NCI-H526 treated with DMSO at 0.1 percent for 48 hours (cell line): ENCODE data around the gene TMEM18.

Experiments used
- DNase-seq: peaks from one replicate; lab custom pipeline; 2025; lab: John Stamatoyannopoulos, UW

TMEM18 gene

GRCh38 chr2:650343-651310 is 26.6 kb downstream of the TMEM18 start:
- no peak for DNase-seq

GRCh38 chr2:649426-650342 is 27.5 kb downstream of the TMEM18 start:
- DNase-seq = no peak

DNA sequence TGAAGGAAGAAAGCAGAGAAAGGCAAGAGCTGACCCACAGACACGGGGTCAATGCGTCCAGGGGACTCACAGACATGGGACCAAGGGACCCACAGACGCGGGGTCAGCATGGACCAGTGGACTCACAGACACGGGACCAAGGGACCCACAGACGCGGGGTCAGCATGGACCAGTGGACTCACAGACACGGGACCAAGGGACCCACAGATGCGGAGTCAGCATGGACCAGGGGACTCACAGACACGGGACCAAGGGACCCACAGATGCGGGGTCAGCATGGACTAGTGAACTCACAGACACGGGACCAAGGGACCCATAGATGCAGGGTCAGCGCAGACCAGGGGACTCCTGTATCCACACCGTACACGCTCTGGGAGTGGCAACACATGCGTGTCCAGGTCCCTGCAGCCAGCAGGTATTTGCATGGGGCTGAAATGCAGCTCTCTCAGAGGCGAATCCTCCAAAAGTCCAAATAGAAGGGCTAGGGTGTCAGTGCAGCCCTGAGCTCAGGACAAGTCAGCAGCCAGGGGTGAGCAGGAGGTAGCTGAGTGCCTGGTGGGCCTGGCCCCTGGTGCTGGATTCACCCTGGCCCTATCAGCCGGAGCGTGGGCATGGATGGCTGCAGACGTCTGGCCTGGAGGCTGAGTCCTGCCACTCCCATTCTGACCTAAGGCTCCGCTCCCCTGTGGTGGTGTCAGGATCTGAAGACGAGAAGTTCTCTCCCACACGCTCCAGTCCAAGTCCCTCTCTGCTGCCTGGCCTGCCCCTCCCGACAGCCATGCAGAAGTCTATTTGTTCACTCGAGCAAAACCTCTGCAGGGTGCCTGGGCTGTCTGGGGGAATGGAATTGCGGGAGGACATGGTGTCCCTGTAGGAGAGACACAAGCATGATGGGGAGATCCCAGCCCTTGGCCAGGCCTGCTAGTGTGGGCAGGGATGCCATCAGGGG is 28.5 kb downstream of the TMEM18 start:
- DNase-seq = no peak

GRCh38 chr2:647691-648231 is 29.4 kb downstream of the TMEM18 start:
- DNase-seq = no peak

GRCh38 chr2:647003-647560 is 30.1 kb downstream of the TMEM18 start:
- no peak for DNase-seq

DNA sequence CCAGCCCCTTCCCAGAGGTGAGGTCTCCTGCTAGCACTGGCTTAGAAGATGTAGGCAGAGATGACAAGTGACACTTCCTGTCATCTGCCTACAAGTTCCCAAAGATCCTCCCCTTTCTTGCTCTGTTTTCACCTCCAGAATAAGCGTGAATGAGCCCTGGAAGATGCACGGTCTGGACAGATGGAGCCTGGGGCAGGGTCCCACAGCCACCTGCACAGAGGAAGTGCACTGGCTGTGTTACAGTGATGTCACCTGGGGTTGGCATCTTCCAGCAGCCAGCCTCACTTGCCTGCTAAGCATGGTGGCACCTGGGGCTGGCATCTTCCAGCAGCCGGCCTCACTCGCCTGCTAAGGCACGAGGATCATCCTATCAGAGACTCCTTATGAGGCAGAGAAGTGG is 32.3 kb downstream of the TMEM18 start:
- DNase-seq = no peak

GRCh38 chr2:643761-644160 is 33.4 kb downstream of the TMEM18 start:
- DNase-seq = no peak

GRCh38 chr2:643334-643733 is 33.9 kb downstream of the TMEM18 start:
- DNase-seq = no peak

GRCh38 chr2:641872-642815 is 35.1 kb downstream of the TMEM18 start:
- no peak for DNase-seq

- DNase-seq = no peak
These were observed 35.9 kb downstream of the TMEM18 start for GRCh38 chr2:641164-641871.

- DNase-seq = no peak
These were observed 37.5 kb downstream of the TMEM18 start for GRCh38 chr2:639703-640102.

- no peak for DNase-seq
These were observed 39.4 kb downstream of the TMEM18 start for GRCh38 chr2:637804-638203.

DNA sequence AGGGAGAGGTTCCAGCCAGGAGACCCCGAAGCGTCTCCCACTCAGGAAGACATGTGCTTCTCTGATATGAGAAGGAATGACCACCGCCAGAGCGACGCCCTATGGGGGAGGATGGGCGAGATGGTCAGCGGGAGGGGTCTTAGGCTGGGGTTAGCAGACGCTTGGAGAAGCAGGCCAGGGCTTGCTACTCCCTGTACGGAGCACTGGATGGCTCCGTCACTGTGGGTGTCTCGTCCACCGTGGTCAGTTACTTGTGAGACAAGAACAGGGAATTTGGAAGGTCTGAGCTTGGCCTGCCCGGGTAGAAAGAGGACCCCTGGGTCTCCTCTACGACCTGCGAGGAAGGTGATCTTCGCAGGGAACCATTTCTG is 39.8 kb downstream of the TMEM18 start:
- DNase-seq = no peak

DNA sequence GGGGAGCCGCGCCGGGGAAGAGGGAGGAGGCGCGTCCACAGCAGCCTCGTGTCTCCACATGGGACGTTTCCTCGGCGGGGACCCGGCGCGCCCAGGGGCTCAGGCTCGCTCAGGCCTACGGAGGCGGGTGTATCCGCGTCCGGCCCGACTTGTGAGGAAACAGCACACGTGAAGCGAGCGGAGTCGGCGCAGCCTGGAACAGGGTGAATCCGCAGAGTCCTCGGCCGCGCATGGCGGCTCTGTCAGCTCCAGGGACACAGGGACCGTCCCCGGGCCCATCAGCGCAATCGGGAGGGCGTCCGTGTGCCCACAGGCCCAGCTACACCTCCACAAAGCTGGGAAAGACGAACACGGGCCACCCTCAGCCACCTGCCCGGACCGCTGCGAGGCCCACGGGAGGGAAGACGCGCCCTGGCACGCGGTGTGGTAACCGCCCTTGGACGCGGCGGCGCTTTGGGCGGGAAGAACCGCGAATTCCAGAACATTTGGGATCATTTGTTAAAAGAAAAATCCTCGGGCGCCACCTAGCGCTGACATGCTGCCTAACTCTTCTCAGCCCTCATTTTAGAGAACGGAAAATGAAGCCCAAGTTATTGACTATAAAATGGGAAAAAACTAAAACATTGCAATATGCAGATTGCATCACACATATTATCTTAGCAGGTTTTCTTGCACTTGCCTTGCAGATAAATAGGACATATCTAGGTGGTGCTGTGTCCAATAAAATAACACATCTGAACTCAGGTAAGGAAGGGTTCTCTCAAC is 40.4 kb downstream of the TMEM18 start:
- no peak for DNase-seq

GRCh38 chr2:635687-636621 is 41.3 kb downstream of the TMEM18 start:
- no peak for DNase-seq

- DNase-seq = no peak
These were observed 42.4 kb downstream of the TMEM18 start for GRCh38 chr2:634636-635388.

- no peak for DNase-seq
These were observed 43.2 kb downstream of the TMEM18 start for GRCh38 chr2:634041-634440.
